Small intestine (tissue), 7 donors: ENCODE measurements around the gene ZFYVE16. TPM values are rescaled to one million over a fixed set of nuclear protein-coding genes. Genes with fewer than 3 reads are reported as not detected.

Experiments used
- DNase-seq, 2 donors: peaks; one replicate each; pipeline versions ENCODE4 v3.0.0 to v3.0.0-alpha.2; 2013
- FAIRE-seq: peaks from 2 replicates; lab custom pipeline; 2012; peaks lifted over from hg19 to GRCh38; lab: Jason Lieb, UNC
- H3K27ac ChIP-seq, 3 donors: one replicate each; pipeline ENCODE4 v1.5.1; 2013; ENCODE audit warnings: low read length in 2 of 3, mild to moderate bottlenecking in 2 of 3, control low read depth in 1 of 3, inconsistent platforms in 1 of 3, low read depth in 1 of 3, moderate library complexity in 1 of 3
- H3K27me3 ChIP-seq, 3 donors: one replicate each; pipeline ENCODE4 v1.6.1; 2013; ENCODE audit warnings: low read length in 3 of 3, inconsistent platforms in 1 of 3; ENCODE audit not compliant: control insufficient read depth in 3 of 3, insufficient read depth in 3 of 3
- H3K36me3 ChIP-seq, 3 donors: one replicate each; pipeline ENCODE4 v1.6.1; 2013; ENCODE audit warnings: low read length in 3 of 3, inconsistent platforms in 1 of 3, low read depth in 1 of 3, mild to moderate bottlenecking in 1 of 3, moderate library complexity in 1 of 3; ENCODE audit not compliant: control insufficient read depth in 3 of 3, insufficient read depth in 2 of 3
- H3K4me1 ChIP-seq, 3 donors: one replicate each; pipeline ENCODE4 v1.6.1; 2013; ENCODE audit warnings: low read length in 2 of 3, inconsistent platforms in 1 of 3, low read depth in 1 of 3, mild to moderate bottlenecking in 1 of 3, moderate library complexity in 1 of 3; ENCODE audit not compliant: control insufficient read depth in 3 of 3, insufficient read depth in 2 of 3
- H3K4me3 ChIP-seq, 3 donors: one replicate each; pipeline ENCODE4 v1.5.1; 2013; ENCODE audit warnings: low read length in 3 of 3, control low read depth in 1 of 3, inconsistent platforms in 1 of 3, low read depth in 1 of 3, mild to moderate bottlenecking in 1 of 3, moderate library complexity in 1 of 3
- H3K9me3 ChIP-seq, 2 donors: one replicate each; pipeline ENCODE4 v1.6.1; 2013; ENCODE audit warnings: low read depth in 1 of 2, low read length in 1 of 2; ENCODE audit not compliant: control insufficient read depth in 2 of 2, insufficient read depth in 1 of 2
- WGBS, 3 donors: extraction: QIAGEN DNeasy Blood & Tissue Kit; methylation state at CpG; one replicate each; pipeline ENCODE4 v1.1.7; 2013; 5-methylcytosine and 5-hydroxymethylcytosine counted together
- polyA plus RNA-seq, 4 donors: library from polyadenylated mRNA; stranded (reverse) in 3 of 4; unstranded in 1 of 4; fragments of 200-250 nt in 3 of 4; fragments of 120-200 nt in 1 of 4; gene quantifications; one replicate each; pipeline versions ENCODE4 v1.2.1 to v1.2.3, GENCODE V29; 2013
- donor health status: healthy with polysubstance abuse.
- donor health status: control.
- donor health status: control.
- donor health status: Bipolar disorder and iron deficiency.
- donor health status: healthy.

ZFYVE16 gene
- polyA plus RNA-seq, 4 donors = 6.2 to 33.5 (median 7.4) TPM

GRCh38 chr5:80503641-80504040 lies 95.8 kb downstream of the ZFYVE16 start:
- 56 to 81% (median 63%) methylated on average over 1 of the region's 1 CpG for WGBS, 3 donors
- H3K9me3 ChIP-seq = no peaks in the 10 kb centered on the region
- H3K4me3 ChIP-seq = no peak overlapping the region
- H3K4me1 ChIP-seq = no peaks in the 10 kb centered on the region
- no peaks in the 10 kb centered on the region for H3K36me3 ChIP-seq
- DNase-seq (no peak), FAIRE-seq (no peak)
- H3K27ac ChIP-seq = no peak overlapping the region
- peaks cover 0 to 2% (median 0%) of the 10 kb centered on the region in 3 donors for H3K27me3 ChIP-seq

GRCh38 chr5:80504833-80505232 lies 97.0 kb downstream of the ZFYVE16 start:
- no peak for FAIRE-seq

GRCh38 chr5:80507663-80508062 lies 99.8 kb downstream of the ZFYVE16 start:
- DNase-seq (no peak), FAIRE-seq (no peak)
- Histone ChIP-seq H3K27me3 (no peaks in the 10 kb centered on the region), H3K9me3 (no peaks in the 10 kb centered on the region), H3K4me3 (no peak overlapping the region), H3K4me1 (no peaks in the 10 kb centered on the region), H3K36me3 (no peaks in the 10 kb centered on the region), H3K27ac (no peak overlapping the region)
- 95 to 98% (median 97%) methylated on average over 3 of the region's 3 CpGs for WGBS, 3 donors

More at GRCh38 chr5:80504833-80505232, 97.0 kb downstream of the ZFYVE16 start:
- H3K27me3 ChIP-seq = no peaks in the 10 kb centered on the region
- DNase-seq = no peak
- WGBS, 3 donors = 64 to 82% (median 70%) methylated on average over 1 of the region's 1 CpG
- H3K9me3 ChIP-seq = no peaks in the 10 kb centered on the region
- H3K4me1 ChIP-seq = no peaks in the 10 kb centered on the region
- no peaks in the 10 kb centered on the region for H3K36me3 ChIP-seq
- no peak overlapping the region for H3K27ac ChIP-seq
- H3K4me3 ChIP-seq = no peak overlapping the region

GRCh38 chr5:80508844-80509243 lies 101.0 kb downstream of the ZFYVE16 start:
- WGBS, 3 donors = 92 to 95% (median 93%) methylated on average over 6 of the region's 6 CpGs
- H3K27ac ChIP-seq = no peak overlapping the region
- DNase-seq (no peak), FAIRE-seq (no peak)
- no peaks in the 10 kb centered on the region for H3K4me1 ChIP-seq
- no peaks in the 10 kb centered on the region for H3K36me3 ChIP-seq
- H3K27me3 ChIP-seq = no peaks in the 10 kb centered on the region
- H3K9me3 ChIP-seq = no peaks in the 10 kb centered on the region
- H3K4me3 ChIP-seq = no peak overlapping the region

GRCh38 chr5:80509362-80509761 lies 101.5 kb downstream of the ZFYVE16 start:
- Histone ChIP-seq H3K4me3 (no peak overlapping the region), H3K9me3 (no peaks in the 10 kb centered on the region), H3K27ac (no peak overlapping the region), H3K4me1 (no peaks in the 10 kb centered on the region), H3K36me3 (no peaks in the 10 kb centered on the region), H3K27me3 (no peaks in the 10 kb centered on the region)
- WGBS, 3 donors = 81 to 92% (median 91%) methylated on average over 4 of the region's 4 CpGs
- FAIRE-seq (no peak), DNase-seq (no peak)

GRCh38 chr5:80516826-80517225 lies 109.0 kb downstream of the ZFYVE16 start:
- Histone ChIP-seq H3K4me1 (no peaks in the 10 kb centered on the region), H3K36me3 (no peaks in the 10 kb centered on the region), H3K27ac (no peak overlapping the region), H3K27me3 (no peaks in the 10 kb centered on the region), H3K4me3 (no peak overlapping the region), H3K9me3 (no peaks in the 10 kb centered on the region)
- FAIRE-seq (no peak), DNase-seq (peak; percentile 6 to 72)
- WGBS, 3 donors = 12 to 39% (median 23%) methylated on average over 4 of the region's 4 CpGs

Other genes with a start within 250 kb of the ZFYVE16 start
- gene SERINC5, start 152.0 kb upstream of the ZFYVE16 start, polyA plus RNA-seq = 10 to 100 TPM in 2 of 4 donors, 1 to 10 TPM in 2; 1.9 to 62.9 (median 7.6) TPM
- gene SPZ1, start 88.1 kb upstream of the ZFYVE16 start, polyA plus RNA-seq = not detected
- 1 to 10 TPM in 2 of 4 donors, under 1 TPM in 1, not detected in 1; 0.73 to 1.4 (median 1.1) TPM for gene FAM151B, start 80.0 kb downstream of the ZFYVE16 start, polyA plus RNA-seq
- gene ANKRD34B, start 162.2 kb downstream of the ZFYVE16 start, polyA plus RNA-seq = not detected
- 10 to 100 TPM in 1 of 4 donors, 1 to 10 TPM in 3; 3.5 to 15.6 (median 4.8) TPM for gene MSH3, start 246.6 kb downstream of the ZFYVE16 start, polyA plus RNA-seq
- 10 to 100 TPM; 13.5 to 55.3 (median 33.1) TPM for gene DHFR, start 246.9 kb downstream of the ZFYVE16 start, polyA plus RNA-seq